ENCODE measurements around the gene GPR68. TPM values are rescaled to one million over a fixed set of nuclear protein-coding genes. Genes with fewer than 3 reads are reported as not detected.
A peak's percentile ranks its signal among the peaks of the same experiment; 100 is the strongest.
"Not testable (repeated sequence)": the region's sequence is repeated elsewhere in the genome, so short reads cannot be mapped to it uniquely, and the experiment has no call there.

GPR68 gene
- total RNA-seq, 1 experiment from 2014 or later: 0.28 TPM

DNA sequence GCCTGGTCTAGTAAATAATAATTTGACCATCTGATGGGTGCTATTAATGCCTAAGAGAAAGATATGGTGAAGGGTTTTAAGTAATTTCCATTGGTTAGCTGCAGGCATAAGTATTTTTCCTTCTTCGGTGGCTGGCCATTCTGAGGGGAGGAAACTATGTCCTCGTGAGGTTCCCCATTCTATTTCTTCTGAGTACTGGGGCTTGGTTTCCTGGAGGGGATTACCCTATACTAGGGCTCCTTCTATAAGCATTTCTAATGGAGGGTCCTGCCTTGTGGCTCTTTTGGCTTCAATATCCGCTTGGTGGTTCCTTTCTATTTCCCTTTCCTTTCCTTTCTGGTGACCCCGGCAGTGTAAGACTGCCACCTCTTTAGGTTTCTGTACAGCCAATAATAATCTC lies 18.1 kb downstream of the GPR68 start:
- POLR2A ChIA-PET; CTCF ChIA-PET; H3K9me3 ChIP-seq (ENCODE audit: control insufficient read depth, insufficient read depth, low read depth, low read length); in situ Hi-C loops (cut with HindIII; ENCODE audit: low pct_unique_long_range_greater_than_20kb, low sequenced_read_pairs); H3K4me1 ChIP-seq (ENCODE audit: control insufficient read depth, insufficient read depth, low read length); H3K4me3 ChIP-seq (ENCODE audit: low read depth in 2 of 2, low read length in 2 of 2); H3K27me3 ChIP-seq (ENCODE audit: control insufficient read depth, insufficient read depth, low read length); ATAC-seq; H3K27ac ChIP-seq (ENCODE audit: low read length); H3K36me3 ChIP-seq (ENCODE audit: control insufficient read depth, insufficient read depth, low read length); BruUV-seq (replicated peaks); DNase-seq (ENCODE audit: low read depth, low spot score); intact Hi-C loops (cut with micrococcal nuclease; ENCODE audit: unreplicated experiment): not testable (repeated sequence)

DNA sequence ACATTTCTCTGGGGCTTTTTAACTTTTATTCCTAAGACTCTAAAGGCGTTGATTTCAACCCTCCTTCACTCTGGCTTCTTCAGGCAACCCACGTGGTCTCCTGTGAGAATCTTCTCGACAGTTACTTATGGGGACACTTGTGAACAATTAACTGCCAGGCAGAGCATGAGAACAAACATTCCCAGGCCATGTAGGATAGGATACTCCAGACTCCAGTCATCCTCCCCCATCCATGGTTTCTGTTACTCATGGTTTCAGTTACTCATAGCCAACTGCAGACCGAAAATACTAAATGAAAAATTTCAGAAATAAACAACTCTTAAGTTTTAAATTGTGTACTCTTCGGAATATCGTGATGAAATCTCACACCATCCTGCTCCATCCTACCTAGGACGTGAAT lies 19.5 kb downstream of the GPR68 start:
- H3K4me1 ChIP-seq (ENCODE audit: control insufficient read depth, insufficient read depth, low read length): no peaks in the 10 kb centered on the region
- POLR2A ChIA-PET: no interaction called here
- in situ Hi-C loops (cut with HindIII; ENCODE audit: low pct_unique_long_range_greater_than_20kb, low sequenced_read_pairs): no loop called here
- no TSS peak for BruUV-seq (replicated peaks)
- H3K27ac ChIP-seq (ENCODE audit: low read length): no peak overlapping the region
- intact Hi-C loops (cut with micrococcal nuclease; ENCODE audit: unreplicated experiment): no loop called here
- H3K27me3 ChIP-seq (ENCODE audit: control insufficient read depth, insufficient read depth, low read length): no peaks in the 10 kb centered on the region
- H3K9me3 ChIP-seq (ENCODE audit: control insufficient read depth, insufficient read depth, low read depth, low read length): no peaks in the 10 kb centered on the region
- H3K36me3 ChIP-seq (ENCODE audit: control insufficient read depth, insufficient read depth, low read length): no peaks in the 10 kb centered on the region
- CTCF ChIA-PET: no interaction called here
- ATAC-seq (no peak), DNase-seq (ENCODE audit: low read depth, low spot score) (no peak)
- TF ChIP-seq POLR2AphosphoS5 (IDR thresholded peaks at IDR 0.05; ENCODE audit: low read depth, low read length): no peak
- TF ChIP-seq SIN3A (IDR thresholded peaks at IDR 0.05; ENCODE audit: borderline replicate concordance, insufficient read depth, low read depth, low read length): no peak
- TF ChIP-seq, protein P1, sequence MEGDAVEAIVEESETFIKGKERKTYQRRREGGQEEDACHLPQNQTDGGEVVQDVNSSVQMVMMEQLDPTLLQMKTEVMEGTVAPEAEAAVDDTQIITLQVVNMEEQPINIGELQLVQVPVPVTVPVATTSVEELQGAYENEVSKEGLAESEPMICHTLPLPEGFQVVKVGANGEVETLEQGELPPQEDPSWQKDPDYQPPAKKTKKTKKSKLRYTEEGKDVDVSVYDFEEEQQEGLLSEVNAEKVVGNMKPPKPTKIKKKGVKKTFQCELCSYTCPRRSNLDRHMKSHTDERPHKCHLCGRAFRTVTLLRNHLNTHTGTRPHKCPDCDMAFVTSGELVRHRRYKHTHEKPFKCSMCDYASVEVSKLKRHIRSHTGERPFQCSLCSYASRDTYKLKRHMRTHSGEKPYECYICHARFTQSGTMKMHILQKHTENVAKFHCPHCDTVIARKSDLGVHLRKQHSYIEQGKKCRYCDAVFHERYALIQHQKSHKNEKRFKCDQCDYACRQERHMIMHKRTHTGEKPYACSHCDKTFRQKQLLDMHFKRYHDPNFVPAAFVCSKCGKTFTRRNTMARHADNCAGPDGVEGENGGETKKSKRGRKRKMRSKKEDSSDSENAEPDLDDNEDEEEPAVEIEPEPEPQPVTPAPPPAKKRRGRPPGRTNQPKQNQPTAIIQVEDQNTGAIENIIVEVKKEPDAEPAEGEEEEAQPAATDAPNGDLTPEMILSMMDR (IDR thresholded peaks at IDR 0.05): no peak
- TF ChIP-seq TCF7L2 (IDR thresholded peaks at IDR 0.05; ENCODE audit: low read depth, low read length): no peak
- TF ChIP-seq, protein P2, sequence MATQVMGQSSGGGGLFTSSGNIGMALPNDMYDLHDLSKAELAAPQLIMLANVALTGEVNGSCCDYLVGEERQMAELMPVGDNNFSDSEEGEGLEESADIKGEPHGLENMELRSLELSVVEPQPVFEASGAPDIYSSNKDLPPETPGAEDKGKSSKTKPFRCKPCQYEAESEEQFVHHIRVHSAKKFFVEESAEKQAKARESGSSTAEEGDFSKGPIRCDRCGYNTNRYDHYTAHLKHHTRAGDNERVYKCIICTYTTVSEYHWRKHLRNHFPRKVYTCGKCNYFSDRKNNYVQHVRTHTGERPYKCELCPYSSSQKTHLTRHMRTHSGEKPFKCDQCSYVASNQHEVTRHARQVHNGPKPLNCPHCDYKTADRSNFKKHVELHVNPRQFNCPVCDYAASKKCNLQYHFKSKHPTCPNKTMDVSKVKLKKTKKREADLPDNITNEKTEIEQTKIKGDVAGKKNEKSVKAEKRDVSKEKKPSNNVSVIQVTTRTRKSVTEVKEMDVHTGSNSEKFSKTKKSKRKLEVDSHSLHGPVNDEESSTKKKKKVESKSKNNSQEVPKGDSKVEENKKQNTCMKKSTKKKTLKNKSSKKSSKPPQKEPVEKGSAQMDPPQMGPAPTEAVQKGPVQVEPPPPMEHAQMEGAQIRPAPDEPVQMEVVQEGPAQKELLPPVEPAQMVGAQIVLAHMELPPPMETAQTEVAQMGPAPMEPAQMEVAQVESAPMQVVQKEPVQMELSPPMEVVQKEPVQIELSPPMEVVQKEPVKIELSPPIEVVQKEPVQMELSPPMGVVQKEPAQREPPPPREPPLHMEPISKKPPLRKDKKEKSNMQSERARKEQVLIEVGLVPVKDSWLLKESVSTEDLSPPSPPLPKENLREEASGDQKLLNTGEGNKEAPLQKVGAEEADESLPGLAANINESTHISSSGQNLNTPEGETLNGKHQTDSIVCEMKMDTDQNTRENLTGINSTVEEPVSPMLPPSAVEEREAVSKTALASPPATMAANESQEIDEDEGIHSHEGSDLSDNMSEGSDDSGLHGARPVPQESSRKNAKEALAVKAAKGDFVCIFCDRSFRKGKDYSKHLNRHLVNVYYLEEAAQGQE (IDR thresholded peaks at IDR 0.05; ENCODE audit: insufficient read depth in 1 of 2, low read depth in 2 of 2, low read length in 1 of 2): no peak
- no peak overlapping the region for H3K4me3 ChIP-seq (ENCODE audit: low read depth in 2 of 2, low read length in 2 of 2)

DNA sequence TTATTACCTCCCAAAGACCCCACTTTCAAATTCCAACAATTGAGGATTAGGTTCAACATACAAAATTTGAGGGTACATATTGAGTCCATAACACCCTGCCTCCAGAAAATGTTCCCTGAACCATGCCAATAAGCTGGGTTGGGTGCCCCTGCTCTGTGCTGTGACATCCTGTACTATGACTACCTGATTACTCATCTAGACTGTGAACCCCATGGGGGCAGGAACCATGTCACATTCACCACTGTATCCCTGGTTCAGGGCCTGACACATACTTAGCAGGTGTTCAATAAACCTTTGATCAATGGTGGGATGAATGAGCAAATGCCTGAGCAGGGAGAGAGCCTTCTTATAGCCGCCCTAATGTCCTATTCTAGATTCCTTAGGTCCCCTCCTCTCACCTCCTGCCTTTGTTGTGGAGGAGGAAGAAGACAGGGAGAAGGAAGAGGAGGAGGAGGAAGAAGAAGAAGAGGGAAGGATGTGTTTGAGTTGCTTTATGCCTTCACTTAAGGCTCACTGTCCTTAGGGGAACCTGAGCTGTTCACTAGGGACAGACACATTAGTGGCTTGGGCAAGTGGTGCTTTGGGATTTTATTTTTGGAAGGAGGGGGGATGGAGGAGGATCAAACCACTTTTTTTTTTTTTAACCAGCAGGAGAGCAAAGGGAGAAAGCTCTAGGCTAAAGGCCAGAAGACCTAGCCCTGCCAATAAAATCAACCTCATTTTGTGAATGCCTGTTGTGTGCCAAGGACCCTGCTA lies 21.3 kb downstream of the GPR68 start:
- BruUV-seq (replicated peaks): TSS peak; percentile 78
- DNase-seq (ENCODE audit: low read depth, low spot score) (no peak), ATAC-seq (no peak)
- Histone ChIP-seq H3K4me1 (ENCODE audit: control insufficient read depth, insufficient read depth, low read length) (no peaks in the 10 kb centered on the region), H3K4me3 (ENCODE audit: low read depth in 2 of 2, low read length in 2 of 2) (no peak overlapping the region), H3K36me3 (ENCODE audit: control insufficient read depth, insufficient read depth, low read length) (no peaks in the 10 kb centered on the region), H3K27ac (ENCODE audit: low read length) (no peak overlapping the region), H3K9me3 (ENCODE audit: control insufficient read depth, insufficient read depth, low read depth, low read length) (no peaks in the 10 kb centered on the region), H3K27me3 (ENCODE audit: control insufficient read depth, insufficient read depth, low read length) (no peaks in the 10 kb centered on the region)
- in situ Hi-C loops (cut with HindIII; ENCODE audit: low pct_unique_long_range_greater_than_20kb, low sequenced_read_pairs) (no loop called here), intact Hi-C loops (cut with micrococcal nuclease; ENCODE audit: unreplicated experiment) (no loop called here)
- ChIA-PET POLR2A (no interaction called here), CTCF (no interaction called here)
- TF ChIP-seq POLR2AphosphoS5 (IDR thresholded peaks at IDR 0.05; ENCODE audit: low read depth, low read length) (no peak), TCF7L2 (IDR thresholded peaks at IDR 0.05; ENCODE audit: low read depth, low read length) (no peak), SIN3A (IDR thresholded peaks at IDR 0.05; ENCODE audit: borderline replicate concordance, insufficient read depth, low read depth, low read length) (no peak)
- TF ChIP-seq, protein P1 (IDR thresholded peaks at IDR 0.05): no peak
- TF ChIP-seq, protein P2 (IDR thresholded peaks at IDR 0.05; ENCODE audit: insufficient read depth in 1 of 2, low read depth in 2 of 2, low read length in 1 of 2): no peak

Data from Panc1 (cell line).